Bronchial epithelial cell (primary cell): ENCODE measurements around the gene CDK5R2. TPM values are rescaled to one million over a fixed set of nuclear protein-coding genes. Genes with fewer than 3 reads are reported as not detected.

ENCODE experiments used
- DNase-seq: peaks from one replicate; pipeline ENCODE4 v3.0.0-alpha.2; 2010; ENCODE audit warnings: low read depth
- FAIRE-seq: peaks from 2 replicates; lab custom pipeline; 2011; peaks lifted over from hg19 to GRCh38; lab: Jason Lieb, UNC
- H3K27me3 ChIP-seq: 2 replicates; pipeline ENCODE4 v1.5.1; 2011; ENCODE audit warnings: low read length; ENCODE audit not compliant: control insufficient read depth, insufficient read depth
- H3K36me3 ChIP-seq: 2 replicates; pipeline ENCODE4 v1.5.1; 2011; ENCODE audit warnings: low read length; ENCODE audit not compliant: control insufficient read depth, insufficient read depth
- H3K4me3 ChIP-seq: 2 replicates; pipeline ENCODE4 v1.5.1; 2011; ENCODE audit warnings: mild to moderate bottlenecking, low read depth, low read length, control low read depth
- CTCF ChIP-seq: IDR thresholded peaks from 2 replicates; pipeline ENCODE4 v1.5.1; 2011; ENCODE audit warnings: mild to moderate bottlenecking, moderate library complexity, low read length, control low read depth, inconsistent platforms; ENCODE audit not compliant: insufficient read depth, severe bottlenecking
- total RNA-seq: library from RNA; depleted of rRNA; stranded (reverse); fragments of >200 nt; gene quantifications from 2 replicates; pipeline ENCODE4 v1.2.1, GENCODE V29; 2014

Gene CDK5R2
- total RNA-seq, 1 donor from 2014 or later = not detected

- H3K36me3 ChIP-seq = no peaks in the 10 kb centered on the region
- no peak for DNase-seq
- no peak for FAIRE-seq
- H3K4me3 ChIP-seq = no peak overlapping the region
- peaks cover 76% of the 10 kb centered on the region for H3K27me3 ChIP-seq
- TF ChIP-seq CTCF = no peak
These were observed 29.2 kb downstream of the CDK5R2 start for GRCh38 chr2:218988650-218989049.

DNA sequence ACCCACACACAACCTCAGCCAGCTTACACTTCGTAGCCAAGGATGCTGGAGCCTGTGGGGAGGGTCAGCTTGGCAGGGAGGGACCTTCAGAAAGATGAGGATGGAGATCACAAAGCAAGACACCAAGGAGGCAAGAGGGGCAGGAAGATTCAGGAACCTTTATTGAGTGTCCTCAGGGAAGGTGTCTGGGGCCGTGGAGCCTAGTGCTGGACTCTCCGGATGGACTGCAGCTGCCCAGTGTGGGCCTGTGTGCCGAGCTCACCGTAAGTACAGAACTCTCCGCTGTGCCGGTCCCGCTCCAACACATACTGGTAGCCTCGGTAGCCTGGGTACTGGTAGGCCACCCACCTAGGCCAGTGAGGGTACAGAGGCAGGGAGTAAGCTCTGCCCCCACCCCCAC lies 30.6 kb downstream of the CDK5R2 start:
- DNase-seq = no peak
- no peak for TF ChIP-seq CTCF
- Histone ChIP-seq H3K27me3 (peaks cover 71% of the 10 kb centered on the region), H3K36me3 (no peaks in the 10 kb centered on the region), H3K4me3 (no peak overlapping the region)
- no peak for FAIRE-seq

- H3K27me3 ChIP-seq = peaks cover 75% of the 10 kb centered on the region
- no peaks in the 10 kb centered on the region for H3K36me3 ChIP-seq
- no peak for TF ChIP-seq CTCF
- no peak overlapping the region for H3K4me3 ChIP-seq
- DNase-seq (no peak), FAIRE-seq (no peak)
These were observed 31.1 kb downstream of the CDK5R2 start for GRCh38 chr2:218990612-218991011.

GRCh38 chr2:218991674-218992168 lies 32.3 kb downstream of the CDK5R2 start:
- peak; percentile 43 for FAIRE-seq
- peak; percentile 30 for DNase-seq
- no peak for TF ChIP-seq CTCF

DNA sequence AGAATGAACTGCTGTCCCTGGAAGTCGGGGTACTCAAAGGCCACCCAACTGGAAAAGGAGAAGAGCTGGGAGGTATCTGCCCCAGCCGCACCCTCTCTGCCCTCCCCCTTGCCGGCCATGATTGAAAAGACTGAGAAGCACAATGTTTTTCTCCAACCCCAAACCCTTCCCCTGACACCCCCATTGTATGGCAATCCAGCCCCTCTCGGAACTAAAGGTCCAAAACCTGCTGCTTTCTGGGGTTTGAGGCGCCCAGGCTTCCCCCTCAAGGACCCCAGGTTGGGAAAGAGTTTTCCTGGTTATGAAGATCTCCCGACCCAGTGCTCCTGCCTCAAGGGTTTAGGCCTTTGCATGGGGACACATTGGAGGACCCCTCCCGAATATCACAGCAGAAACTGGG lies 32.7 kb downstream of the CDK5R2 start:
- Histone ChIP-seq H3K36me3 (no peaks in the 10 kb centered on the region), H3K27me3 (peaks cover 65% of the 10 kb centered on the region), H3K4me3 (no peak overlapping the region)
- DNase-seq = no peak
- no peak for TF ChIP-seq CTCF
- no peak for FAIRE-seq

More at GRCh38 chr2:218991674-218992168, 32.3 kb downstream of the CDK5R2 start:
- H3K36me3 ChIP-seq = no peaks in the 10 kb centered on the region
- H3K27me3 ChIP-seq = peaks cover 69% of the 10 kb centered on the region
- H3K4me3 ChIP-seq = no peak overlapping the region
